ENCODE data around the gene ZNF699.
"Not testable (repeated sequence)": the region's sequence is repeated elsewhere in the genome, so short reads cannot be mapped to it uniquely, and the experiment has no call there.

Gene ZNF699

DNA sequence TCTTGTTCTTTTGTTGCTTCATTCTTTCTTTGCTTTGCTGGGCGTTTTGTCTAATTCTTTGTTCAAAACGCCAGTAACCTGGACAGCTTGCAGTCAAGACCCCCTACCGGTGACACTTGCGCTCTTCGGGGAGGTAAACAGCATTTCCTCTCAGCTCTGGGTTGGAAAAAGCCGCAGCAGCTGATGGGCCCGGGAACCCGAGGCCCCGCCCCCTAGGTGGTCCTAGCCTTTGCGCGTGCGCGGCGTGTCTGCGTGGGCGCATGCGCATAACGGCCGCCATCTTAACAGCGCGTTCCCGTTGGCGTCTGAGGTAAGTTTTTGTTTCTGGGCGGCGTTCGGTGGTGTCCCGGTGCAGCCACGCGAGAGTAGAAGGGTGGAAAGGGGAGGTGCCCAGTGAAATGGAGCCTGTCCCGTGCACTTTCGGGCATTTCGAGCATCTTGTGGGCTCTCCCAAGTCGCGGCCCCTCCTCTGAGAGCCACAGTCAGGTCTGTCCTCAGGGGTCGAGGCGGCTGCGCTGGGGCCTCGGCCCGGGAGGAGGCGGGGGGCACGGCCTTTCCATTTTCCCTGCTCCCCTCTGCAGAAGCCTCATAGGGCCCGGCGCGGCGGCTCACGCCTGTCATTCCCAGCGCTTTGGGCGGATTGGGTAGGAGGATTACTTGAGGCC lies 14.4 kb upstream of the ZNF699 start, which contains the start of gene ZNF559:
TSS of gene ZNF559 (plus strand) at position 261 of the 665 bp plus-strand sequence. CDS start 14,371 bp downstream, outside the sequence.
- Histone ChIP-seq H3K36me3 (ENCODE audit: control insufficient read depth, insufficient read depth, low read length) (no peaks in the 10 kb centered on the region), H3K4me3 (replicated peaks; ENCODE audit: low read depth, low read length) (peak within 1 kb of the TSS; percentile 84), H3K27me3 (replicated peaks; ENCODE audit: control insufficient read depth, insufficient read depth, low read length) (no peaks in the 10 kb centered on the region)
- peak; percentile 94 for DNase-seq (ENCODE audit: extremely low read depth, insufficient read length)
- TF ChIP-seq, protein P1, sequence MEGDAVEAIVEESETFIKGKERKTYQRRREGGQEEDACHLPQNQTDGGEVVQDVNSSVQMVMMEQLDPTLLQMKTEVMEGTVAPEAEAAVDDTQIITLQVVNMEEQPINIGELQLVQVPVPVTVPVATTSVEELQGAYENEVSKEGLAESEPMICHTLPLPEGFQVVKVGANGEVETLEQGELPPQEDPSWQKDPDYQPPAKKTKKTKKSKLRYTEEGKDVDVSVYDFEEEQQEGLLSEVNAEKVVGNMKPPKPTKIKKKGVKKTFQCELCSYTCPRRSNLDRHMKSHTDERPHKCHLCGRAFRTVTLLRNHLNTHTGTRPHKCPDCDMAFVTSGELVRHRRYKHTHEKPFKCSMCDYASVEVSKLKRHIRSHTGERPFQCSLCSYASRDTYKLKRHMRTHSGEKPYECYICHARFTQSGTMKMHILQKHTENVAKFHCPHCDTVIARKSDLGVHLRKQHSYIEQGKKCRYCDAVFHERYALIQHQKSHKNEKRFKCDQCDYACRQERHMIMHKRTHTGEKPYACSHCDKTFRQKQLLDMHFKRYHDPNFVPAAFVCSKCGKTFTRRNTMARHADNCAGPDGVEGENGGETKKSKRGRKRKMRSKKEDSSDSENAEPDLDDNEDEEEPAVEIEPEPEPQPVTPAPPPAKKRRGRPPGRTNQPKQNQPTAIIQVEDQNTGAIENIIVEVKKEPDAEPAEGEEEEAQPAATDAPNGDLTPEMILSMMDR (IDR thresholded peaks at IDR 0.05; ENCODE audit: insufficient read depth, low read length, poor library complexity, severe bottlenecking), result peak; percentile 44

- peak overlapping the region; percentile 84 for H3K4me3 ChIP-seq (replicated peaks; ENCODE audit: low read depth, low read length)
- DNase-seq (ENCODE audit: extremely low read depth, insufficient read length), result no peak
- TF ChIP-seq, protein P1 (IDR thresholded peaks at IDR 0.05; ENCODE audit: insufficient read depth, low read length, poor library complexity, severe bottlenecking), result no peak
- no peaks in the 10 kb centered on the region for H3K36me3 ChIP-seq (ENCODE audit: control insufficient read depth, insufficient read depth, low read length)
- H3K27me3 ChIP-seq (replicated peaks; ENCODE audit: control insufficient read depth, insufficient read depth, low read length), result no peaks in the 10 kb centered on the region
Measured at GRCh38 chr19:9323557-9323918, 13.9 kb upstream of the ZNF699 start.

GRCh38 chr19:9322201-9322600 lies 12.6 kb upstream of the ZNF699 start:
- H3K36me3 ChIP-seq (ENCODE audit: control insufficient read depth, insufficient read depth, low read length); H3K27me3 ChIP-seq (replicated peaks; ENCODE audit: control insufficient read depth, insufficient read depth, low read length); H3K4me3 ChIP-seq (replicated peaks; ENCODE audit: low read depth, low read length); DNase-seq (ENCODE audit: extremely low read depth, insufficient read length): not testable (repeated sequence)

DNA sequence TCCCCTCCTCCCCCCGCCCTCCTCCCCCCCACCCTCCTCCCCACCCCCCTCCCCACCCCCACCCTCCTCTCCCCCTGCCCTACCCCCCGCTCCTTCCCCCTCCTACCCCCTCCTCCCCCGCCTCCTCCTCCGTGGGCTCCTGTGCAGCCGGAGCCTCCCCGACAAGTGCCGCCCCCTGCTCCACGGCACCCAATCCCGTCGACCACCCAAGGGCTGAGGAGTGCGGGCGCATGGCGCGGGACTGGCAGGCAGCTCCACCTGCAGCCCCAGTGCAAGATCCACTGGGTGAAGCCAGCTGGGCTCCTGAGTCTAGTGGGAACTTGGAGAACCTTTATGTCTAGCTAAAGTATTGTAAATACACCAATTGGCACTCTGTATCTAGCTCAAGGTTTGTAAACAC lies 12.1 kb upstream of the ZNF699 start:
- not testable (repeated sequence) for DNase-seq (ENCODE audit: extremely low read depth, insufficient read length); H3K27me3 ChIP-seq (replicated peaks; ENCODE audit: control insufficient read depth, insufficient read depth, low read length); H3K36me3 ChIP-seq (ENCODE audit: control insufficient read depth, insufficient read depth, low read length); H3K4me3 ChIP-seq (replicated peaks; ENCODE audit: low read depth, low read length)

GRCh38 chr19:9321338-9321737 lies 11.7 kb upstream of the ZNF699 start:
- no peak overlapping the region for H3K4me3 ChIP-seq (replicated peaks; ENCODE audit: low read depth, low read length)
- no peak for DNase-seq (ENCODE audit: extremely low read depth, insufficient read length)
- H3K36me3 ChIP-seq (ENCODE audit: control insufficient read depth, insufficient read depth, low read length), result no peaks in the 10 kb centered on the region
- TF ChIP-seq, protein P1 (IDR thresholded peaks at IDR 0.05; ENCODE audit: insufficient read depth, low read length, poor library complexity, severe bottlenecking), result no peak
- no peaks in the 10 kb centered on the region for H3K27me3 ChIP-seq (replicated peaks; ENCODE audit: control insufficient read depth, insufficient read depth, low read length)

DNA sequence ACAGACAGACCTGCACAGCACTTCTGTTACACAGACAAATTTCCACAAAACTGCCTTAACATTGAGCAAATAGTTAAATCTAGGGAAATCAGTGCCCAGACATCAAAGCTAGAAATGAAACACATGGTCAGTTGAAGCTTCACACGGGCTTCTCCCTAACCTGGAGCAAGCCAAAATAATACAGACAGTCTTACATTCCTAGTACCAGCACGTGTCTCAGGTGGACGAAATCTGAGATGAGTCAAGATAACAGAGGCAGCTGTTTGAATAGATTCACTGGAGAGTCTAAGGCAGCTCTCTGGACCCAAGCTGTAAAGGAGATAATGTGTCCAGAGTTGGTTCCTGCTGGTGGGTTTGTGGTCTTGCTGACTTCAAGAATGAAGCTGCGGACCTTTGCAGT lies 4.1 kb upstream of the ZNF699 start:
- no peak for DNase-seq (ENCODE audit: extremely low read depth, insufficient read length)

More for the DNA sequence above, 4.1 kb upstream of the ZNF699 start:
- no peaks in the 10 kb centered on the region for H3K27me3 ChIP-seq (replicated peaks; ENCODE audit: control insufficient read depth, insufficient read depth, low read length)
- TF ChIP-seq, protein P1 (IDR thresholded peaks at IDR 0.05; ENCODE audit: insufficient read depth, low read length, poor library complexity, severe bottlenecking), result no peak
- H3K4me3 ChIP-seq (replicated peaks; ENCODE audit: low read depth, low read length), result no peak overlapping the region
- no peaks in the 10 kb centered on the region for H3K36me3 ChIP-seq (ENCODE audit: control insufficient read depth, insufficient read depth, low read length)
